HFF-Myc (cell line): ENCODE data around the gene PRKCE.
"Not testable (repeated sequence)": the region's sequence is repeated elsewhere in the genome, so short reads cannot be mapped to it uniquely, and the experiment has no call there.

ENCODE experiments used
- DNase-seq: peaks from one replicate; pipeline ENCODE4 v3.0.0-alpha.2; 2011; ENCODE audit warnings: low read depth; ENCODE audit errors: extremely low read depth
- H3K4me3 ChIP-seq: replicated peaks from 2 replicates; pipeline ENCODE4 v1.5.1; 2011; ENCODE audit warnings: low read depth, mild to moderate bottlenecking, control low read depth, low read length
- TF ChIP-seq, protein P1 (sequence below): IDR thresholded peaks from 2 replicates; pipeline ENCODE4 v1.5.1; 2012; ENCODE audit warnings: mild to moderate bottlenecking, low read depth, low read length, control low read depth; ENCODE audit errors: missing control alignments

Gene PRKCE

DNA sequence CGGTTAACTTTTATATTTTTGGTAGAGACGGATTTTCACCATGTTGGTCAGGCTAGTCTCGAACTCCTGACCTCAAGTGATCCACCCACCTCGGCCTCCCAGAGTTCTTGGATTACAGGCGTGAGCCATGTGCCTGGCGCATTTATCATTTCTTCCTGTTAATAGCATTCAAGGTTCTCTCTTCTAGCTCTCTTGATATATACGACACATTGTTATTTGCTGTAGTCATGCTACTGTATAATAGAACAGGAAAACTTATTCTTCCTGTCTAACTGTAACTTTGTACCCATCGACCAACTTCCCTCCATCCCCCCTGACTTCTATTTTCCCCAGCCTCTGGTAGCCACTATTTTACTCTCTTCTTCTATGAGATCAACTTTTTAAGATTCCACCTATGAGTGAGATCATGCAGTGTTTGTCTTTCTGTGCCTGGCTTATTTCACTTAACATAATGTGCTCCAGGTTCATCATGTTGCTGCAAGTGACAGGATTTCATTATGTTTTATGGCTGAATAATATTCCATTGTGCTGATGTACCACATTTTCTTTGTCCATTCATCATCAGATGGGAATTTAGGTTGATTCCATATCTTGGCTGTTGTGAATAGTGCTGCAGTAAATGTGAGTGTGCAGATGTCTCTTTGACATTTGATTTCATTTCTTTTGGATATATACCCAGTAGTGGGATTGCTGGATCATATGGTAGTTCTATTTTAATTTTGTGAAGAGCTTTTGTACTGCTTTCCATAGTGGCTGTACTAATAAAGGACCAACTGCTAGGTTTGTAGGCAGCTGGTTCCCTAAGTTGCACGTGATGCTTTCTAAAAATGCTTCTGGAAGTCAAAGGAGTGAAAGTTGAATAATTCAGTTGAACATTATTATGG, 205.2 kb downstream of the PRKCE start:
- TF ChIP-seq, protein P1, sequence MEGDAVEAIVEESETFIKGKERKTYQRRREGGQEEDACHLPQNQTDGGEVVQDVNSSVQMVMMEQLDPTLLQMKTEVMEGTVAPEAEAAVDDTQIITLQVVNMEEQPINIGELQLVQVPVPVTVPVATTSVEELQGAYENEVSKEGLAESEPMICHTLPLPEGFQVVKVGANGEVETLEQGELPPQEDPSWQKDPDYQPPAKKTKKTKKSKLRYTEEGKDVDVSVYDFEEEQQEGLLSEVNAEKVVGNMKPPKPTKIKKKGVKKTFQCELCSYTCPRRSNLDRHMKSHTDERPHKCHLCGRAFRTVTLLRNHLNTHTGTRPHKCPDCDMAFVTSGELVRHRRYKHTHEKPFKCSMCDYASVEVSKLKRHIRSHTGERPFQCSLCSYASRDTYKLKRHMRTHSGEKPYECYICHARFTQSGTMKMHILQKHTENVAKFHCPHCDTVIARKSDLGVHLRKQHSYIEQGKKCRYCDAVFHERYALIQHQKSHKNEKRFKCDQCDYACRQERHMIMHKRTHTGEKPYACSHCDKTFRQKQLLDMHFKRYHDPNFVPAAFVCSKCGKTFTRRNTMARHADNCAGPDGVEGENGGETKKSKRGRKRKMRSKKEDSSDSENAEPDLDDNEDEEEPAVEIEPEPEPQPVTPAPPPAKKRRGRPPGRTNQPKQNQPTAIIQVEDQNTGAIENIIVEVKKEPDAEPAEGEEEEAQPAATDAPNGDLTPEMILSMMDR, result no peak
- no peak for DNase-seq
- H3K4me3 ChIP-seq, result no peak overlapping the region

DNA sequence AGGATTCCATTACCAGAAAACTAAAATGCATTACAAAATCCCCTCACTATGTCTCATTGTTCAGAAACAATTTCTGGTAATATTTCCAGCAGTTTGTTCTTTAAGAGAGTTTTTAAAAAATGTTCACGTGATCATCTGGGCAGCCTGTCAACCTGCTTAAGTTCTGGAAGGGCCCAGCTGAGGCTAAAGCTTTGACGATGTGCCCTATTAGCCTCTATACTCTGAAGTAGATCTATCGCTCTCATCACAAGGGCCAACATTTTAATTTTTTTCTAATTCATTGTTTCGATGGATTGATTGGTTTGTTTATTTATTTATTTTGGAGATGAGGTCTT, 205.8 kb downstream of the PRKCE start:
- no peak overlapping the region for H3K4me3 ChIP-seq
- DNase-seq, result no peak
- TF ChIP-seq, protein P1, result no peak

DNA sequence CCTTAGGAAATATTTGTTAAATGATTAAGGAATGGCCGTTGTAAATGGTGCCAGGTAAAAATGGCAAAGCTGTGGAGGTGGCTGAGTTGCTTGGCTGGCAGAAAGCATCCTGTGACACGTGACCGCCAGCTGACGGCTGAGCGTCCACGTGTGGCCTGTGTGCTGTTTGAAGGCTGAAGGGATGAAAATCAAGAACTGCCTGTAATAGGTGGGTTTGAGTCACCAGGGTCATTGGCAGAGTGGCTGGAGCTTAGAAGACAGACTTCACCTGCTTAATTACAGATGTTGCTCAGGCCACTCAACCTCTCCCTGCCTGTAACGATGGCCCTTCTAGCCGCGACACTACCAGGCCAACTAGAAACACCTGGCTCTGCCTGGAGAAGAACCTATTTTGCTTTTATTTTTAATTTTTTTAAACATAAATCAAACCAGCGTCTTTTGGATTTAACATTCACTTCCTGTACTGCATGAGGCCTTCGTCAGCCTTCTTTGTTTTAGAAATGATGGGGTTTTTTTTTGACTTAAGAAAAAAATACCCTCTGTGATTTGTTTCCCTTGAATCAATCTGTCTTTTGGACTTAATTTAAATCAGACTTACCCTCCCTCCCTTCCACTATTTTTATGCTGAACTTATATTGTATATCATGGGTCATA, 206.5 kb downstream of the PRKCE start:
- no peak overlapping the region for H3K4me3 ChIP-seq
- no peak for DNase-seq
- TF ChIP-seq, protein P1, result no peak

DNA sequence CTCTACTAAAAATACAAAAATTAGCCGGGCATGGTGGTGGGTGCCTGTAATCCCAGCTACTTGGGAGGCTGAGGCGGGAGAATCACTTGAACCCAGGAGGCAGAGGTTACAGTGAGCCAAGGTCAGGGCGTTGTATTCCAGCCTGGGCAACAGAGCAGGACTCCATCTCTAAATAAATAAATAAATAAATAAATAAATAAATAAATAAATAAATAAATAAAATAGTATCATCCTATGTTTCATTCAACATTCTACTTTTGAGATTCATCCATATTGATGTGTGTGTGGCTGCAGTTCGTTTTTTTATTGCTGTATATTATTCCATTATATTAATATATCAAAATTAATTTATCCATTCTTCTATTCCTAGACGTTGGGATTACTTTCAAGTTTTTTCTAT, 207.4 kb downstream of the PRKCE start:
- not testable (repeated sequence) for H3K4me3 ChIP-seq

DNA sequence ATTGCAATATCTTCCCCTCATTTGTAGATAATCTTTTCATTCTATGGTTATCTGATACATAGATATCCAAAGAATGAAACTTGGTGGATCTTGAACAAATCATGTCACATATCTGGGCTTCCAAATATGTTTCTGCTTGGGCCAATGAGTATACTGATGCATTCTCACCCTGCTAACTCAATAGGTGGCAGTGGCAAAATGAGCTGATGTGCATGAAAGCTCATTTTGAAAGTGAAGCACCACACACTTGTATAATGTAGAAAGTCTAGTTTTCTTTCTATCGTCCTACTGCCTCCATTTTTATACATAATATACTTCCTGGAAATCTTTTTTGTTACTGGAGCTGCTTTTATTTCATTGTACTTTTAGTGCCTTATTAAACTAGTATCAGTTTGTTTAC, 208.2 kb downstream of the PRKCE start:
- TF ChIP-seq, protein P1, result no peak
- H3K4me3 ChIP-seq, result no peak overlapping the region
- DNase-seq, result no peak

More for the DNA sequence above, 207.4 kb downstream of the PRKCE start:
- DNase-seq, result not testable (repeated sequence)

DNA sequence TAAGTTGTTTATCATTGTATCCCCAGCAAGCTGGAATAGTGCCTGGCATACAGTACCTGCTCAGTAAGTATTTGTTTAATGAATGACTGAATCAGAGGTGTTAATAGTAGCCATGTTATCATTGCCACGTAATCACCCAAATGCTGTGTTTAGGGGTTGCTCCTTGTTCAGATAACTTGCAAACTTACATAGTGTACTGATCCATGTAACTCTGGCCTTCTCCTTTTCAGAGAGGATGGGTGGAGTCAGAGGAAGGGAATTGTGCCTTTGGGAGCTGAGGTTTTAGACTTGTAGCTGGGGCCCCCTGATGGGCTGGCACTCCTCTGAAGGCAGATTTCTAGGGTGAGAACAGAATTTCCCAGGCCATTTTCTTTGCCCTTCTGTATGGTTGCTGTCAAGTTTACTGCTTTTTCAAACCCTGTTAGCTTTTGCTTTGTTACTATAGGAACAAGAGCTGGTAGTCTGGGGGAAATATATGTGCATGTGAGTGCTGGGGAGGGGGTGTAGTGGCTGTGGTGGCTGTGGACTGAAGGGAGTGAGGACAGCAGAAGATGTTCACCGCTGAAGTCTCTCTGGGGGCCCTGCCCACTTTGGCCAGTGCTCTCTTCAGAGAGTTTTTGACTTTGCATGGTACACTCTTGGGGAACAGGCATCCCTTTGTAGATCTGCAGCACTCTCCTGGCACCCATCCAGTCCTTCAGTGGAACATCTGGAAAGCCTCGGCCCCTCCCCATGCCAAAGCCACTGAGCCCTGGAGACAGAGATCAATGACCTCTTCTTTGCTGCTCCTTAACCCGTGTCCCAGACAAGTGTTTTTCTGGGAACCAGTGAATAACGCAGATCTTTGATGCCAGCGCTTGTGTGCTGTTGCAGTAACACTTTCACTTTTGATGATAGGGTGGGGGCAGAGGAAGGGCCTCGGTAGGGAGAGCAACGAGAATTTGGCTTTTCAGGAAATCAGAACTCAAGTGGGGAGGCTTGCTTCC, 209.0 kb downstream of the PRKCE start:
- H3K4me3 ChIP-seq, result peak overlapping the region; percentile 6; the same call in 1 of the 2 replicates
- peak; percentile 52 for DNase-seq
- TF ChIP-seq, protein P1, result no peak
